GM10266 (cell line): ENCODE measurements around the gene CREBRF.

Source experiments
- DNase-seq: peaks from one replicate; pipeline ENCODE4 v3.0.0; 2012; ENCODE audit errors: extremely low spot score
- CTCF ChIP-seq: IDR thresholded peaks from 2 replicates; pipeline ENCODE4 v1.5.1; 2012; ENCODE audit warnings: mild to moderate bottlenecking, low read depth; ENCODE audit not compliant: control insufficient read depth, insufficient read depth; ENCODE audit errors: missing control alignments

CREBRF gene

GRCh38 chr5:173155912-173156311 lies 99.8 kb downstream of the CREBRF start:
- TF ChIP-seq CTCF = no peak
- no peak for DNase-seq

- TF ChIP-seq CTCF = no peak
- no peak for DNase-seq
Observed at GRCh38 chr5:173158366-173158765, 102.2 kb downstream of the CREBRF start.

GRCh38 chr5:173159256-173159655 lies 103.1 kb downstream of the CREBRF start:
- DNase-seq = no peak
- no peak for TF ChIP-seq CTCF

GRCh38 chr5:173161148-173161547 lies 105.0 kb downstream of the CREBRF start:
- no peak for TF ChIP-seq CTCF
- no peak for DNase-seq

GRCh38 chr5:173163219-173163618 lies 107.1 kb downstream of the CREBRF start:
- DNase-seq = no peak
- TF ChIP-seq CTCF = no peak

GRCh38 chr5:173165177-173166016 lies 109.2 kb downstream of the CREBRF start:
- no peak for TF ChIP-seq CTCF
- DNase-seq = no peak

- no peak for DNase-seq
Observed at GRCh38 chr5:173172166-173172565, 116.0 kb downstream of the CREBRF start.

More at GRCh38 chr5:173172166-173172565, 116.0 kb downstream of the CREBRF start:
- no peak for TF ChIP-seq CTCF
